ENCODE results near the gene PSMD11. TPM values are rescaled to one million over a fixed set of nuclear protein-coding genes. Genes with fewer than 3 reads are reported as not detected.

The PSMD11 gene
- total RNA-seq, 4 donors from 2014 or later: 33.2 to 74.3 (median 52.5) TPM

DNA sequence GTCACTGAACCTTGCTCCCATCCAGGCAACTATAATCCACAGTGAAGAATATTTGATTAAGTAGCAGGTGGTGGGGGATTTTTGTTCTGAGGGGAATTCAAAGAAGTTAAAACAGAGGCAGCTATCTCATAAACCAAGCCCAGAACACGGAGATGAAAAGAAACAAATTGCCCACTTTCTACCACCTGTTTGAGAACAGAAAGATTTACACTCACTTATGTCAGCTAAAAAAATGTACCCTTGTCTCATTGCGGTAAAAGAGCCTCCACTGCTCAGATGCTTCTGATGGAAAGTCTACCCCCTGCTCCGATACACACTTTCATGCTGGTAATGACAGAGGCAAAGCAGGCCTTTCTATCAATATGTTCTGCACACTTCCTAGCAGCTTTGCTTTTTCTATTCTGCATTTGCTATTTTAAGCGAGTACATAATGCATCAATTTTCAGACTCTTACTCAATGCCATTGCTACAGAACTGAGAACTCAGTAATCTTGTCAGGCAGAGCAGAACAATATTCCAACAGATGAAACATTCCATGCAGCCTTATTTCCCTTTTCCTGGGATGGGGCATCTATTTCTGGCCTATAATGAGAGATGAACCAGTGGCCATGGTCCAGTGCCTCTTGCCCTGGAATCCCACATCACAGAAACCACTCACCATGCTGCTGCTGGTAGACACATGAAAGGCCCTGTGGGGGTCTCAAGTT is 71.5 kb downstream of the PSMD11 start:
- Histone ChIP-seq H3K36me3 (no peaks in the 10 kb centered on the region), H3K4me1 (peaks cover 0 to 19% (median 14%) of the 10 kb centered on the region in 4 donors), H3K4me3 (no peak overlapping the region), H3K9me3 (no peaks in the 10 kb centered on the region), H3K27ac (peak overlapping the region in 1 of 4 donors; percentile 73), H3K27me3 (no peaks in the 10 kb centered on the region)
- no peak for DNase-seq
- TF ChIP-seq, protein P1, sequence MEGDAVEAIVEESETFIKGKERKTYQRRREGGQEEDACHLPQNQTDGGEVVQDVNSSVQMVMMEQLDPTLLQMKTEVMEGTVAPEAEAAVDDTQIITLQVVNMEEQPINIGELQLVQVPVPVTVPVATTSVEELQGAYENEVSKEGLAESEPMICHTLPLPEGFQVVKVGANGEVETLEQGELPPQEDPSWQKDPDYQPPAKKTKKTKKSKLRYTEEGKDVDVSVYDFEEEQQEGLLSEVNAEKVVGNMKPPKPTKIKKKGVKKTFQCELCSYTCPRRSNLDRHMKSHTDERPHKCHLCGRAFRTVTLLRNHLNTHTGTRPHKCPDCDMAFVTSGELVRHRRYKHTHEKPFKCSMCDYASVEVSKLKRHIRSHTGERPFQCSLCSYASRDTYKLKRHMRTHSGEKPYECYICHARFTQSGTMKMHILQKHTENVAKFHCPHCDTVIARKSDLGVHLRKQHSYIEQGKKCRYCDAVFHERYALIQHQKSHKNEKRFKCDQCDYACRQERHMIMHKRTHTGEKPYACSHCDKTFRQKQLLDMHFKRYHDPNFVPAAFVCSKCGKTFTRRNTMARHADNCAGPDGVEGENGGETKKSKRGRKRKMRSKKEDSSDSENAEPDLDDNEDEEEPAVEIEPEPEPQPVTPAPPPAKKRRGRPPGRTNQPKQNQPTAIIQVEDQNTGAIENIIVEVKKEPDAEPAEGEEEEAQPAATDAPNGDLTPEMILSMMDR (IDR thresholded peaks at IDR 0.05): no peak
- no peak for TF ChIP-seq POLR2A (IDR thresholded peaks at IDR 0.05)

- Histone ChIP-seq H3K4me1 (peaks cover 0 to 20% (median 15%) of the 10 kb centered on the region in 4 donors), H3K27me3 (no peaks in the 10 kb centered on the region), H3K27ac (peak overlapping the region in 1 of 4 donors; percentile 73), H3K36me3 (no peaks in the 10 kb centered on the region), H3K4me3 (no peak overlapping the region), H3K9me3 (no peaks in the 10 kb centered on the region)
- TF ChIP-seq, protein P1 (IDR thresholded peaks at IDR 0.05): no peak
- no peak for TF ChIP-seq POLR2A (IDR thresholded peaks at IDR 0.05)
- DNase-seq: no peak
Observed at GRCh38 chr17:32516450-32516849, 72.1 kb downstream of the PSMD11 start.

- no peaks in the 10 kb centered on the region for H3K27me3 ChIP-seq
- no peak for TF ChIP-seq POLR2A (IDR thresholded peaks at IDR 0.05)
- TF ChIP-seq, protein P1 (IDR thresholded peaks at IDR 0.05): no peak
- H3K4me3 ChIP-seq: no peak overlapping the region
- no peaks in the 10 kb centered on the region for H3K9me3 ChIP-seq
- H3K36me3 ChIP-seq: no peaks in the 10 kb centered on the region
- H3K4me1 ChIP-seq: peaks cover 0 to 20% (median 15%) of the 10 kb centered on the region in 4 donors
- H3K27ac ChIP-seq: peak overlapping the region in 3 of 4 donors; percentile 11 to 73 (median 73)
- DNase-seq: no peak
Observed at GRCh38 chr17:32516940-32517701, 72.8 kb downstream of the PSMD11 start.

GRCh38 chr17:32517982-32518381 is 73.7 kb downstream of the PSMD11 start:
- no peaks in the 10 kb centered on the region for H3K36me3 ChIP-seq
- H3K4me1 ChIP-seq: peaks cover 0 to 20% (median 15%) of the 10 kb centered on the region in 4 donors
- H3K27ac ChIP-seq: peak overlapping the region in 2 of 4 donors; percentile 73
- DNase-seq: no peak
- TF ChIP-seq, protein P1 (IDR thresholded peaks at IDR 0.05): no peak
- TF ChIP-seq POLR2A (IDR thresholded peaks at IDR 0.05): no peak
- H3K27me3 ChIP-seq: no peaks in the 10 kb centered on the region
- H3K4me3 ChIP-seq: no peak overlapping the region
- no peaks in the 10 kb centered on the region for H3K9me3 ChIP-seq

- DNase-seq: no peak
- H3K27ac ChIP-seq: peak overlapping the region in 3 of 4 donors; percentile 70 to 73 (median 73)
- TF ChIP-seq, protein P1 (IDR thresholded peaks at IDR 0.05): no peak
- no peak for TF ChIP-seq POLR2A (IDR thresholded peaks at IDR 0.05)
Observed at GRCh38 chr17:32518646-32519227, 74.4 kb downstream of the PSMD11 start.

More at GRCh38 chr17:32518646-32519227, 74.4 kb downstream of the PSMD11 start:
- no peaks in the 10 kb centered on the region for H3K36me3 ChIP-seq
- H3K4me1 ChIP-seq: peaks cover 0 to 20% (median 15%) of the 10 kb centered on the region in 4 donors
- H3K27me3 ChIP-seq: no peaks in the 10 kb centered on the region
- H3K9me3 ChIP-seq: no peaks in the 10 kb centered on the region
- peak overlapping the region; percentile 30 to 50 (median 44) for H3K4me3 ChIP-seq
